ENCODE data around the gene OR11A1.

- TF ChIP-seq CTCF (IDR thresholded peaks at IDR 0.05) (no peak), POLR2A (IDR thresholded peaks at IDR 0.05) (no peak)
These were observed 61.5 kb downstream of the OR11A1 start, which contains the start of gene OR12D2 for GRCh38 chr6:29395331-29395730.

Data from adrenal gland (tissue), 5 donors.